ENCODE data around the gene NNT.

The NNT gene

DNA sequence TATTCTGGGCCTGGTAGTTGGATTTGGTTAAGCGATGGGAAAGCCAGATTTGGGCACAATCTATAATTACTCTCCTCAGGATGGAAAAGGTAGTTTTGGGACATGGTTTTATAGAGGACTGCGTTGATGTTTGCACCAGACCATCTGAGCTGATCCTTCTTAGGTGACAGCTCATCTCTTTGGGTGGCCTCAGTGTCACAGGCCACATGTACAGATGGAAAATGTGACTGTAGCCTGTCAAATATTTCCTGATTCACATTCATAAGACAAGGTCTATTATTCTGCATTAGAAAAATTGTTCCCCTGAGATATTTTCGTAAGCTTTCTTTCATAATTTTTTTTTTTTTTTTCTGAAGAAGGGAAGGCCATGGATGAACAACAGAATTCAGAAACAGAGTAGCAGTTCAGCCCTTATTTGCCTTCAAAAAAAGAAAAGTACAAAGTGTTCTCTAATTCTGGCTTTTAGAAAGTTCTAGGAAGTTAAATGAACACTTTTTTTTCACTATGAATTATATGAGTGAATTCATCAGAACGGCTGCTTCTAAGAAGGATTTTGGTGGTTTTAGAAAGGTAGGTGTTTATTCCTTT is 81.0 kb downstream of the NNT start:
- Histone ChIP-seq H3K4me3 (ENCODE audit: low read depth, low read length) (no peak overlapping the region), H3K36me3 (replicated peaks) (no peaks in the 10 kb centered on the region), H3K27ac (no peak overlapping the region), H3K27me3 (replicated peaks) (no peaks in the 10 kb centered on the region)
- DNase-seq: no peak
- no peak for TF ChIP-seq CTCF (IDR thresholded peaks at IDR 0.05; ENCODE audit: low read depth, low read length, missing control alignments)
- in situ Hi-C loops (cut with HindIII; ENCODE audit: low pct_ligation_motif_present, low sequenced_read_pairs): no loop called here

DNA sequence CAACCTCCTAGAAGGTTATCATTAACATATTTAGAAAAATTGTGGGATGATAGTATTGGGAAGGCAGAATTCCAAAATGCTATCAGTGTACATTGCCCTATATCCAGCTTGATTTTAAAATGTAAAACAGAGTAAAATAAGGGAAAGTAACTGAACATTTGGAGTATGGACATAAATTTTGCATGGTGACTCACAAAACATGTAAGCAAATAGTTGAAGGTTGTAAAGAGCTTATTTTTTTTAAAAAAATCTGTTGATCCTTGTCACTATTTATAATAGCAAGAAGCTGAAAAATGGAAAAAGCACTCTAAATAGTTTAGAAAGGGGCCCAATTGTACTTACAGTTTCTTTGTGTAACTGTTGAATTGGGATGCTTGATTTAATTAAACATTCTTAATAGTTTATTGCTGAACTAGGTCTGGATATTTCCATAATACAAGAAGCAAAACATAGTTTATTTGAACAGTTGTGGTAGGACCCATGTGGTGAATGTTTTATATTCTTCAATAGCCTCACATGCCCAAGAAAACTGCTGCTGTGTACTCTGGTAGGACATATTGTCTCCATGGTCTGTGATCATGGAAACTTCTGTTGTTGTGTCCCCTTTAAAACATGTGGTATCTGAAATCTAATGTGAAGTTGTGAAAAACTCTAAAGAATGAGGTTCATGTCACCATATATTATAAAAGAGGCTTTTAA is 82.4 kb downstream of the NNT start:
- in situ Hi-C loops (cut with HindIII; ENCODE audit: low pct_ligation_motif_present, low sequenced_read_pairs): no loop called here
- Histone ChIP-seq H3K27me3 (replicated peaks) (no peaks in the 10 kb centered on the region), H3K27ac (no peak overlapping the region), H3K36me3 (replicated peaks) (no peaks in the 10 kb centered on the region), H3K4me3 (ENCODE audit: low read depth, low read length) (no peak overlapping the region)
- no peak for DNase-seq
- TF ChIP-seq CTCF (IDR thresholded peaks at IDR 0.05; ENCODE audit: low read depth, low read length, missing control alignments): no peak

DNA sequence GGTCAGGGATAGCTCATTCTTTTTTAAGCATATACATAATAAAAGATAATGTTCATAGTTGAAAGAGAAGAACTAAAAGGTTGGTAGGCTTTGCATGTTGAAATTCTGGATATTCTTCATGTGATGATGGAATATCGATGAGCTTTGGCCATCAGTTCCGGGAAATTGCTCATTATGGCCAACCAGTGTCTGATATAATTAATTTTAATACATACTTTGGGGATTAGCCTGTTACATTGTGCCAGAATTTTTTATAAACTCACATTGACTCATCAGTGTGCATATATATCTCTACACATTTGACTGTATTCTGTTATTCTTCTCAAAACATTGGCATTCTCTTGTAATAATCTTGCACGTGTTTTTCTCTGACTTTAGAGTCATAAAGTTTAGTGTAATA is 84.3 kb downstream of the NNT start:
- Histone ChIP-seq H3K27ac (no peak overlapping the region), H3K4me3 (ENCODE audit: low read depth, low read length) (no peak overlapping the region), H3K36me3 (replicated peaks) (no peaks in the 10 kb centered on the region), H3K27me3 (replicated peaks) (no peaks in the 10 kb centered on the region)
- no peak for TF ChIP-seq CTCF (IDR thresholded peaks at IDR 0.05; ENCODE audit: low read depth, low read length, missing control alignments)
- DNase-seq: no peak
- in situ Hi-C loops (cut with HindIII; ENCODE audit: low pct_ligation_motif_present, low sequenced_read_pairs): no loop called here

GRCh38 chr5:43691275-43691674 is 88.3 kb downstream of the NNT start:
- TF ChIP-seq CTCF (IDR thresholded peaks at IDR 0.05; ENCODE audit: low read depth, low read length, missing control alignments): no peak
- in situ Hi-C loops (cut with HindIII; ENCODE audit: low pct_ligation_motif_present, low sequenced_read_pairs): no loop called here
- no peaks in the 10 kb centered on the region for H3K36me3 ChIP-seq (replicated peaks)
- H3K27ac ChIP-seq: no peak overlapping the region
- H3K27me3 ChIP-seq (replicated peaks): no peaks in the 10 kb centered on the region
- H3K4me3 ChIP-seq (ENCODE audit: low read depth, low read length): no peak overlapping the region
- DNase-seq: no peak

DNA sequence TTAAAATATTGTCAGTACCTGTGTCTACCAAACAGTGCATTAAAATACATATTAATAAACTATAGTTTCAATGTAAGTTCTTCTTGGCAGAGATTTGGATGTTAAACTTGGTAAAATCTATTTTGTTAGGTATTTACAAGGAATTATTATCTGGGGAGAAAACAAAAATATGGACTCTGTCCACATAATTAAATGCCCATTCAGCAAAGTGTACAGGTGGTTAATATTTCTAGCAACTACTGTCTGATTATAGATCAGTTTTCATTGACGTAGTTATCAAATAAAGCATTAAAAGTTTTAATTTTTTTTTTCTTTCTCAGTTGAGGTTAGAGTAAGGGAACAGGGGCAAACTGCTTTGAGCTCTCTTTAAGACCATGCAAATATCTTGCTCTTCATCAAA is 88.9 kb downstream of the NNT start:
- DNase-seq: no peak
- Histone ChIP-seq H3K36me3 (replicated peaks) (no peaks in the 10 kb centered on the region), H3K4me3 (ENCODE audit: low read depth, low read length) (no peak overlapping the region), H3K27me3 (replicated peaks) (no peaks in the 10 kb centered on the region), H3K27ac (no peak overlapping the region)
- TF ChIP-seq CTCF (IDR thresholded peaks at IDR 0.05; ENCODE audit: low read depth, low read length, missing control alignments): no peak
- in situ Hi-C loops (cut with HindIII; ENCODE audit: low pct_ligation_motif_present, low sequenced_read_pairs): no loop called here

- Histone ChIP-seq H3K36me3 (replicated peaks) (no peaks in the 10 kb centered on the region), H3K27ac (no peak overlapping the region), H3K27me3 (replicated peaks) (no peaks in the 10 kb centered on the region), H3K4me3 (ENCODE audit: low read depth, low read length) (no peak overlapping the region)
- no peak for TF ChIP-seq CTCF (IDR thresholded peaks at IDR 0.05; ENCODE audit: low read depth, low read length, missing control alignments)
- in situ Hi-C loops (cut with HindIII; ENCODE audit: low pct_ligation_motif_present, low sequenced_read_pairs): no loop called here
- no peak for DNase-seq
Measured at GRCh38 chr5:43693411-43693810, 90.4 kb downstream of the NNT start.

Measured in brain microvascular endothelial cell (primary cell).